ENCODE data around the gene ZNF441. TPM values are rescaled to one million over a fixed set of nuclear protein-coding genes. Genes with fewer than 3 reads are reported as not detected.

The ZNF441 gene
- polyA plus RNA-seq, 3 donors, result 0.48 to 1.0 (median 0.95) TPM

- no peak overlapping the region for H3K27ac Mint-ChIP-seq
- H3K4me1 Mint-ChIP-seq, result peaks cover 28% of the 10 kb centered on the region
- H3K9ac ChIP-seq (ENCODE audit: insufficient read depth, low read length, poor library complexity, severe bottlenecking), result no peak overlapping the region
- no peak overlapping the region for H3K27ac ChIP-seq (ENCODE audit: low read depth in 1 of 2, low read length in 2 of 2)
- no peak overlapping the region for H3K4me3 ChIP-seq (replicated peaks in 1 of 3; ENCODE audit: low read depth in 2 of 3, low read length in 3 of 3)
- peaks cover 10 to 32% (median 25%) of the 10 kb centered on the region in 7 donors for H3K9me3 Mint-ChIP-seq
- peaks cover 9 to 20% of the 10 kb centered on the region in 2 donors for H3K36me3 Mint-ChIP-seq
- peaks cover 0 to 8% of the 10 kb centered on the region in 2 donors for H3K36me3 ChIP-seq (replicated peaks in 1 of 2; ENCODE audit: control insufficient read depth in 1 of 2, insufficient read depth in 2 of 2, low read length in 2 of 2)
- H3K27me3 ChIP-seq (ENCODE audit: control insufficient read depth in 2 of 2, insufficient read depth in 2 of 2, low read length in 2 of 2), result no peaks in the 10 kb centered on the region
- no peak overlapping the region for H3K4me2 ChIP-seq (replicated peaks; ENCODE audit: extremely low read depth, low read length, poor library complexity, severe bottlenecking)
- TF ChIP-seq CTCF (IDR thresholded peaks at IDR 0.05), result no peak
- no peak for DNase-seq
- no peak overlapping the region for H3K4me3 Mint-ChIP-seq
- peaks cover 22 to 27% of the 10 kb centered on the region in 2 donors for H3K9me3 ChIP-seq (replicated peaks in 1 of 2; ENCODE audit: control insufficient read depth in 1 of 2, insufficient read depth in 1 of 2, low read length in 2 of 2)
- intact Hi-C loops (cut with micrococcal nuclease), result loop anchor here in 1 of 2 donors (5.0 kb wide), 1 partner anchor 62 kb away; the partner anchor contains the start of gene ZNF491
- no CpG with 5 or more reads among the region's 1 CpG for WGBS (ENCODE audit: insufficient coverage)
- H3K4me1 ChIP-seq (ENCODE audit: control insufficient read depth in 1 of 2, insufficient read depth in 2 of 2, low read length in 2 of 2), result peaks cover 19 to 26% of the 10 kb centered on the region in 2 donors
- peaks cover 17% of the 10 kb centered on the region for H3K79me2 ChIP-seq (ENCODE audit: insufficient read depth, low read length)
- H3K27me3 Mint-ChIP-seq (ENCODE audit: low read depth in 3 of 3), result no peaks in the 10 kb centered on the region
- no peaks in the 10 kb centered on the region for H4K20me1 ChIP-seq (ENCODE audit: insufficient read depth, low read length)
- H2AFZ ChIP-seq (ENCODE audit: insufficient read depth, low read depth, low read length, poor library complexity, severe bottlenecking), result no peak overlapping the region
These were observed 31.4 kb upstream of the ZNF441 start for GRCh38 chr19:11735375-11735774.

- H4K20me1 ChIP-seq (ENCODE audit: insufficient read depth, low read length), result no peaks in the 10 kb centered on the region
- Mint-ChIP-seq H3K36me3 (peaks cover 6 to 14% of the 10 kb centered on the region in 2 donors), H3K9me3 (peaks cover 4 to 19% (median 16%) of the 10 kb centered on the region in 7 donors), H3K27me3 (ENCODE audit: low read depth in 3 of 3) (peaks cover 0 to 3% (median 2%) of the 10 kb centered on the region in 3 donors), H3K27ac (peak overlapping the region in 3 of 7 donors; percentile 21 to 70 (median 63)), H3K4me3 (peak overlapping the region in 1 of 2 donors; percentile 46), H3K4me1 (peaks cover 28% of the 10 kb centered on the region)
- H3K9me3 ChIP-seq (replicated peaks in 1 of 2; ENCODE audit: control insufficient read depth in 1 of 2, insufficient read depth in 1 of 2, low read length in 2 of 2), result peaks cover 9 to 16% of the 10 kb centered on the region in 2 donors
- H3K4me1 ChIP-seq (ENCODE audit: control insufficient read depth in 1 of 2, insufficient read depth in 2 of 2, low read length in 2 of 2), result peaks cover 19 to 26% of the 10 kb centered on the region in 2 donors
- peak; percentile 28 to 47 (median 33) for DNase-seq
- H3K4me2 ChIP-seq (replicated peaks; ENCODE audit: extremely low read depth, low read length, poor library complexity, severe bottlenecking), result peak overlapping the region; percentile 30
- WGBS (ENCODE audit: insufficient coverage), result no CpG with 5 or more reads among the region's 2 CpGs
- H3K79me2 ChIP-seq (ENCODE audit: insufficient read depth, low read length), result peaks cover 17% of the 10 kb centered on the region
- H3K9ac ChIP-seq (ENCODE audit: insufficient read depth, low read length, poor library complexity, severe bottlenecking), result no peak overlapping the region
- H3K27me3 ChIP-seq (ENCODE audit: control insufficient read depth in 2 of 2, insufficient read depth in 2 of 2, low read length in 2 of 2), result no peaks in the 10 kb centered on the region
- TF ChIP-seq CTCF (IDR thresholded peaks at IDR 0.05), result no peak
- intact Hi-C loops (cut with micrococcal nuclease), result loop anchor here in 1 of 2 donors (5.0 kb wide), 1 partner anchor 61 kb away; the partner anchor contains the start of gene ZNF491
- H3K27ac ChIP-seq (ENCODE audit: low read depth in 1 of 2, low read length in 2 of 2), result no peak overlapping the region
- peak overlapping the region; percentile 27 for H2AFZ ChIP-seq (ENCODE audit: insufficient read depth, low read depth, low read length, poor library complexity, severe bottlenecking)
- peak overlapping the region in 1 of 3 experiments; percentile 16 for H3K4me3 ChIP-seq (replicated peaks in 1 of 3; ENCODE audit: low read depth in 2 of 3, low read length in 3 of 3)
- H3K36me3 ChIP-seq (replicated peaks in 1 of 2; ENCODE audit: control insufficient read depth in 1 of 2, insufficient read depth in 2 of 2, low read length in 2 of 2), result no peaks in the 10 kb centered on the region
These were observed 30.1 kb upstream of the ZNF441 start for GRCh38 chr19:11736696-11737095.

All from CD14-positive monocyte (primary cell).